Mesenchymal stem cell (in vitro differentiated cells and primary cell): Measurements from ENCODE around the gene SLC9A9.

ENCODE experiments used
- DNase-seq: peaks from one replicate; pipeline ENCODE4 v3.0.0-alpha.2; 2013
- H2AFZ ChIP-seq: one replicate; pipeline ENCODE4 v1.6.1; 2013; ENCODE audit warnings: low read depth, mild to moderate bottlenecking, control low read depth, inconsistent platforms, low read length, moderate library complexity
- H2AK5ac ChIP-seq: 2 replicates; pipeline ENCODE4 v1.6.1; 2013; ENCODE audit warnings: low read length, moderate library complexity, mild to moderate bottlenecking, inconsistent platforms; ENCODE audit not compliant: severe bottlenecking
- H2BK120ac ChIP-seq: one replicate; pipeline ENCODE4 v1.6.1; 2013; ENCODE audit warnings: low read depth, mild to moderate bottlenecking, inconsistent platforms, low read length, moderate library complexity
- H2BK12ac ChIP-seq, 2 experiments: one replicate each; pipeline ENCODE4 v1.6.1; 2013; ENCODE audit warnings: inconsistent platforms in 2 of 2, low read length in 2 of 2, mild to moderate bottlenecking in 2 of 2, moderate library complexity in 2 of 2, control low read depth in 1 of 2
- H2BK15ac ChIP-seq: one replicate; pipeline ENCODE4 v1.6.1; 2013; ENCODE audit warnings: mild to moderate bottlenecking, low read depth, inconsistent platforms; ENCODE audit not compliant: poor library complexity, severe bottlenecking
- H2BK5ac ChIP-seq: 2 replicates; pipeline ENCODE4 v1.6.1; 2013; ENCODE audit warnings: low read depth, mild to moderate bottlenecking, low read length, control low read depth, inconsistent platforms; ENCODE audit not compliant: poor library complexity, severe bottlenecking
- H3K14ac ChIP-seq, 2 experiments: one replicate each; pipeline ENCODE4 v1.6.1; 2013; ENCODE audit warnings: inconsistent platforms in 2 of 2, low read length in 2 of 2, control low read depth in 1 of 2, mild to moderate bottlenecking in 1 of 2, moderate library complexity in 1 of 2
- H3K18ac ChIP-seq, 2 experiments: one replicate each; pipeline ENCODE4 v1.6.1; 2013; ENCODE audit warnings: inconsistent platforms in 2 of 2, low read length in 2 of 2, control low read depth in 1 of 2, low read depth in 1 of 2, mild to moderate bottlenecking in 1 of 2
- H3K23ac ChIP-seq, 2 experiments: one replicate each; pipeline ENCODE4 v1.6.1; 2013; ENCODE audit warnings: inconsistent platforms in 2 of 2, low read length in 2 of 2, mild to moderate bottlenecking in 2 of 2, moderate library complexity in 2 of 2, control low read depth in 1 of 2
- H3K27ac ChIP-seq: 2 replicates; pipeline ENCODE4 v1.5.1; 2013; ENCODE audit warnings: mild to moderate bottlenecking, moderate library complexity, low read length, control low read depth, inconsistent platforms; ENCODE audit not compliant: poor library complexity, severe bottlenecking
- H3K27me3 ChIP-seq, 2 experiments: 2 replicates each; pipeline versions ENCODE4 v1.6.1 to v1.7.0; 2013; ENCODE audit warnings: low read length in 2 of 2, mild to moderate bottlenecking in 2 of 2, moderate library complexity in 2 of 2, control low read depth in 1 of 2, inconsistent platforms in 1 of 2; ENCODE audit not compliant: control insufficient read depth in 1 of 2, insufficient read depth in 1 of 2
- H3K36me3 ChIP-seq, 2 experiments: 2 replicates each; pipeline versions ENCODE4 v1.6.1 to v1.7.0; 2013; ENCODE audit warnings: low read length in 2 of 2, control low read depth in 1 of 2, inconsistent platforms in 1 of 2, low read depth in 1 of 2, mild to moderate bottlenecking in 1 of 2; ENCODE audit not compliant: insufficient read depth in 2 of 2, control insufficient read depth in 1 of 2
- H3K4ac ChIP-seq, 2 experiments: one replicate each; pipeline ENCODE4 v1.6.1; 2013; ENCODE audit warnings: inconsistent platforms in 2 of 2, low read length in 2 of 2, mild to moderate bottlenecking in 2 of 2, moderate library complexity in 2 of 2, control low read depth in 1 of 2, low read depth in 1 of 2
- H3K4me1 ChIP-seq: 2 replicates; pipeline ENCODE4 v1.6.1; 2013; ENCODE audit warnings: low read depth, low read length, control low read depth; ENCODE audit not compliant: control insufficient read depth, insufficient read depth
- H3K4me2 ChIP-seq: 2 replicates; pipeline ENCODE4 v1.6.1; 2013; ENCODE audit warnings: low read length, mild to moderate bottlenecking, inconsistent platforms; ENCODE audit not compliant: poor library complexity, severe bottlenecking
- H3K4me3 ChIP-seq, 2 experiments: 2 replicates each; pipeline versions ENCODE4 v1.5.1 to v1.7.0; 2013; ENCODE audit warnings: low read length in 2 of 2, mild to moderate bottlenecking in 2 of 2, control low read depth in 1 of 2, low read depth in 1 of 2; ENCODE audit not compliant: insufficient read depth in 1 of 2
- H3K79me1 ChIP-seq: replicated peaks from 2 replicates; pipeline ENCODE4 v1.6.1; 2013; ENCODE audit warnings: mild to moderate bottlenecking, control low read depth, low read length, inconsistent platforms; ENCODE audit not compliant: poor library complexity, severe bottlenecking
- H3K9ac ChIP-seq: 2 replicates; pipeline ENCODE4 v1.7.0; 2013; ENCODE audit warnings: mild to moderate bottlenecking, low read length, moderate library complexity
- H3K9me3 ChIP-seq: 2 replicates; pipeline ENCODE4 v1.7.0; 2013; ENCODE audit warnings: mild to moderate bottlenecking, low read length; ENCODE audit not compliant: control insufficient read depth
- H4K8ac ChIP-seq: one replicate; pipeline ENCODE4 v1.6.1; 2013; ENCODE audit warnings: inconsistent platforms, mild to moderate bottlenecking, low read length, moderate library complexity
- H4K91ac ChIP-seq: one replicate; pipeline ENCODE4 v1.6.1; 2013; ENCODE audit warnings: mild to moderate bottlenecking, low read length, inconsistent platforms
- WGBS: methylation state at CpG from one replicate; pipeline ENCODE4 v1.1.7; 2013; ENCODE audit warnings: mixed read lengths; 5-methylcytosine and 5-hydroxymethylcytosine counted together

SLC9A9 gene

DNA sequence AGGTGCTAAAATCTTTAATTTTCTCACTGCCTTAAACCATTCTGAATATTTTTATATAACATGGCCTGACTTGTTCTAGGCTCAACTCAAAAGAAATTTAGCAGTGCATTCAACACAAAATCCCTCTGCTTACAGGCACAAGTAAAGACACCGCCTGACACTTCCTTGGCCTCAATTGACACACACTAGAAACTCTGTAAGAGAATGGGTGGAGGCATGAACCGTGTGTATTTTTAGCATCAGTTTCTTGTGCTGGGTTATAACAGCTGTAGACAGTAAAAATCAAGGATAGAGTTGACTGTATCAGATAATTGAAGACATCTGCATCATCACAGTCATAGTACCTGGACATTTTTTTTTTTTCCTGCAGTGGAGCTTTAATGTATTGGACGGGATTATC lies 54.3 kb downstream of the SLC9A9 start:
- Histone ChIP-seq H3K4me1 (no peaks in the 10 kb centered on the region), H3K23ac (no peak overlapping the region), H3K4me2 (no peak overlapping the region), H2BK5ac (no peak overlapping the region), H3K9ac (peak overlapping the region; percentile 52), H3K14ac (no peak overlapping the region), H3K9me3 (peaks cover 13% of the 10 kb centered on the region), H2BK120ac (no peak overlapping the region), H3K27ac (no peak overlapping the region), H3K36me3 (peaks cover 0 to 3% of the 10 kb centered on the region in 2 experiments), H3K4ac (no peak overlapping the region), H4K8ac (no peak overlapping the region), H2AK5ac (no peak overlapping the region), H2BK15ac (no peak overlapping the region), H4K91ac (no peak overlapping the region), H3K79me1 (no peaks in the 10 kb centered on the region), H3K18ac (no peak overlapping the region), H2BK12ac (no peak overlapping the region), H3K4me3 (no peak overlapping the region), H2AFZ (no peak overlapping the region), H3K27me3 (no peaks in the 10 kb centered on the region)
- no peak for DNase-seq
- 100% methylated on average over 1 of the region's 3 CpGs for WGBS

DNA sequence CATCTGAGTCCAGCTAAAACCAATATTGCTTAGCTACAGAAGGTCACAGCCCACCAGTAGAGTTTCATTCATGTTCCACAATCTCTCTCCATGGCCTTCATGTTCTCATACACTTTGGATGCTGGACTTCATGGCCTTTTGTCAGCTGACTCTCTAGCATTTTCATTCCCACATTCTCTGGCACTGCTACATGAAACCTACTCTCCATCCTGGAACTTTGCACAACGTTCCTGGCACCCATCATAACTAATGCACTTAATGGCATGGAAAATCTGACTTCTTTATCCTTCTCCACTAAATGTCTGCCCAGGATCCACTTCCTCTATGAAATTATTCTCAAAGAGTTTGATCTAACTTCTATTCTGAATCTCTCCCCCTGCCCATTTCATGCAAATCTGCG lies 56.9 kb downstream of the SLC9A9 start:
- Histone ChIP-seq H3K9me3 (peaks cover 13% of the 10 kb centered on the region), H3K9ac (no peak overlapping the region), H2BK5ac (no peak overlapping the region), H3K4ac (no peak overlapping the region), H4K8ac (no peak overlapping the region), H3K14ac (no peak overlapping the region), H3K4me1 (peaks cover 2% of the 10 kb centered on the region), H3K27ac (no peak overlapping the region), H3K4me2 (no peak overlapping the region), H3K23ac (no peak overlapping the region), H3K36me3 (peaks cover 0 to 3% of the 10 kb centered on the region in 2 experiments), H4K91ac (no peak overlapping the region), H3K27me3 (no peaks in the 10 kb centered on the region), H2BK12ac (no peak overlapping the region), H2AK5ac (no peak overlapping the region), H2BK120ac (no peak overlapping the region), H3K79me1 (no peaks in the 10 kb centered on the region), H2AFZ (no peak overlapping the region), H3K18ac (no peak overlapping the region), H3K4me3 (no peak overlapping the region), H2BK15ac (no peak overlapping the region)
- DNase-seq, result no peak
- 90% methylated on average over 2 of the region's 2 CpGs for WGBS

- H2BK120ac ChIP-seq, result no peak overlapping the region
- H3K9ac ChIP-seq, result peak overlapping the region; percentile 66
- no peak overlapping the region for H3K23ac ChIP-seq
- no peak overlapping the region for H2BK15ac ChIP-seq
- no peak overlapping the region for H3K18ac ChIP-seq
- H3K4me1 ChIP-seq, result peaks cover 2% of the 10 kb centered on the region
- no peak overlapping the region for H4K91ac ChIP-seq
- no peak overlapping the region for H4K8ac ChIP-seq
- peaks cover 4% of the 10 kb centered on the region for H3K9me3 ChIP-seq
- no peak overlapping the region for H3K27ac ChIP-seq
- WGBS, result 71% methylated on average over 8 of the region's 9 CpGs
- H3K36me3 ChIP-seq, result peaks cover 0 to 3% of the 10 kb centered on the region in 2 experiments
- no peak overlapping the region for H2BK12ac ChIP-seq
- no peak overlapping the region for H3K4me2 ChIP-seq
- no peaks in the 10 kb centered on the region for H3K79me1 ChIP-seq
- no peak overlapping the region for H2BK5ac ChIP-seq
- H2AK5ac ChIP-seq, result no peak overlapping the region
- no peak for DNase-seq
- H3K14ac ChIP-seq, result no peak overlapping the region
- H3K27me3 ChIP-seq, result no peaks in the 10 kb centered on the region
- no peak overlapping the region for H2AFZ ChIP-seq
- H3K4me3 ChIP-seq, result peak overlapping the region in 1 of 2 experiments; percentile 65
- H3K4ac ChIP-seq, result no peak overlapping the region
Observed at GRCh38 chr3:143786219-143787191, 61.8 kb downstream of the SLC9A9 start.

DNA sequence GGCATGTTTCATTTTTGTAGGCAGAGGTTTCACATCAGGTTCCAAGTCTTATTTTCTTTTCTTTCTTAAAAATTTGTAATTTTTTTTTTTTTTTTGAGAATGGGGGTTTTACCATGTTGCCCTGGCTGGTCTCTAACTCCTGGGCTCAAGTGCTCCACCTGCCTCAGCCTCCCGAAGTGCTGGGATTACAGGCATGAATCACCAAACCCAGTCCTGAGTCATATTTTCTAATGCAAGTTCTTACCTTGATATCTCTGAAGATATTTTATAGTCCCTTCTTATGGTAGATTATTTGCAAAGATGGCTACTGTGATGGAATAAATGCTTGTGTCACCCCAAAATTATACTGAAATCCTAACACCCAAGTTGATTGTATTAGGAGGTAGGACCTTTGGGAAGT lies 63.8 kb downstream of the SLC9A9 start:
- H4K8ac ChIP-seq, result no peak overlapping the region
- no peaks in the 10 kb centered on the region for H3K79me1 ChIP-seq
- H3K18ac ChIP-seq, result no peak overlapping the region
- H3K27me3 ChIP-seq, result no peaks in the 10 kb centered on the region
- DNase-seq, result no peak
- no peak overlapping the region for H3K4ac ChIP-seq
- H2BK12ac ChIP-seq, result no peak overlapping the region
- H3K4me1 ChIP-seq, result peaks cover 2% of the 10 kb centered on the region
- no peak overlapping the region for H3K23ac ChIP-seq
- H2AK5ac ChIP-seq, result no peak overlapping the region
- H3K9me3 ChIP-seq, result no peaks in the 10 kb centered on the region
- H3K14ac ChIP-seq, result no peak overlapping the region
- no peaks in the 10 kb centered on the region for H3K36me3 ChIP-seq
- no peak overlapping the region for H3K27ac ChIP-seq
- H4K91ac ChIP-seq, result no peak overlapping the region
- no peak overlapping the region for H3K9ac ChIP-seq
- no CpG with 5 or more reads among the region's 1 CpG for WGBS
- H2BK120ac ChIP-seq, result no peak overlapping the region
- H2BK5ac ChIP-seq, result no peak overlapping the region
- H3K4me3 ChIP-seq, result no peak overlapping the region
- H3K4me2 ChIP-seq, result no peak overlapping the region
- H2AFZ ChIP-seq, result no peak overlapping the region
- no peak overlapping the region for H2BK15ac ChIP-seq
